HepG2 (cell line): ENCODE measurements around the gene NXN. TPM values are rescaled to one million over a fixed set of nuclear protein-coding genes. Genes with fewer than 3 reads are reported as not detected.

Experiments
- FOSL2 ChIP-seq: sonication (generic); formaldehyde crosslinking; IDR thresholded peaks from 2 replicates; pipeline ENCODE4 v1.4.0; 2020; ENCODE audit warnings: missing genetic modification reagents
- GATAD2A ChIP-seq: IDR thresholded peaks from 2 replicates; pipeline ENCODE4 v1.6.1; 2016
- HNRNPK ChIP-seq: fragments of 200-400 bp; formaldehyde crosslinking; IDR thresholded peaks from 2 replicates; pipeline ENCODE4 v1.6.1; 2018; ENCODE audit warnings: low read length, low read depth, moderate library complexity, mild to moderate bottlenecking; ENCODE audit not compliant: poor library complexity, severe bottlenecking
- HOXA7 ChIP-seq: sonication (generic); formaldehyde crosslinking; IDR thresholded peaks from 2 replicates; pipeline ENCODE4 v1.8.1; 2022; ENCODE audit warnings: mild to moderate bottlenecking, missing genetic modification reagents, moderate library complexity
- KLF16 ChIP-seq, 2 experiments: sonication (generic) in 1 of 2; formaldehyde crosslinking in 1 of 2; IDR thresholded peaks; 2 replicates each; pipeline versions ENCODE4 v1.6.1 to v1.8.0; 2016 to 2023; ENCODE audit warnings: missing genetic modification reagents in 2 of 2, missing compliant biosample characterization in 1 of 2
- NR3C1 ChIP-seq: sonication (generic); formaldehyde crosslinking; IDR thresholded peaks from 2 replicates; pipeline ENCODE4 v1.4.0; 2020; ENCODE audit warnings: missing genetic modification reagents
- PAWR ChIP-seq: sonication (generic); formaldehyde crosslinking; IDR thresholded peaks from 2 replicates; pipeline ENCODE4 v1.4.0; 2020; ENCODE audit warnings: missing genetic modification reagents, mild to moderate bottlenecking, borderline replicate concordance
- POLR2AphosphoS2 ChIP-seq: IDR thresholded peaks from 2 replicates; pipeline ENCODE4 v1.6.1; 2011; ENCODE audit warnings: low read depth, low read length, improper control_type of control experiment
- SP4 ChIP-seq: sonication (generic); formaldehyde crosslinking; IDR thresholded peaks from 2 replicates; pipeline ENCODE4 v1.8.1; 2023; ENCODE audit warnings: mild to moderate bottlenecking, missing genetic modification reagents
- TBX3 ChIP-seq: fragments of 450-650 bp; IDR thresholded peaks from 2 replicates; pipeline ENCODE4 v1.6.1; 2017; ENCODE audit warnings: antibody characterized with exemption, mild to moderate bottlenecking, inconsistent platforms, borderline replicate concordance
- ZFP36 ChIP-seq: fragments of 150-350 bp; IDR thresholded peaks from 2 replicates; pipeline ENCODE4 v1.6.1; 2018; ENCODE audit warnings: borderline replicate concordance, low read length, low read depth; ENCODE audit not compliant: partially characterized antibody
- ZNF431 ChIP-seq: sonication (generic); formaldehyde crosslinking; IDR thresholded peaks from 2 replicates; pipeline ENCODE4 v1.9.0; 2022; ENCODE audit warnings: missing genetic modification reagents, low read depth, mild to moderate bottlenecking, borderline replicate concordance
- ZNF496 ChIP-seq: sonication (generic); formaldehyde crosslinking; IDR thresholded peaks from 2 replicates; pipeline ENCODE4 v1.8.1; 2023; ENCODE audit warnings: mild to moderate bottlenecking, moderate library complexity, missing genetic modification reagents; ENCODE audit not compliant: insufficient replicate concordance
- ZNF776 ChIP-seq: sonication (generic); formaldehyde crosslinking; IDR thresholded peaks from 2 replicates; pipeline ENCODE4 v1.4.0; 2020; ENCODE audit warnings: mild to moderate bottlenecking, missing genetic modification reagents
- ZNF878 ChIP-seq: sonication (generic); formaldehyde crosslinking; IDR thresholded peaks from 2 replicates; pipeline ENCODE4 v1.8.1; 2023; ENCODE audit warnings: mild to moderate bottlenecking, missing genetic modification reagents, moderate library complexity
- ZSCAN25 ChIP-seq: sonication (generic); formaldehyde crosslinking; IDR thresholded peaks from 2 replicates; pipeline ENCODE4 v1.8.0; 2022; ENCODE audit warnings: mild to moderate bottlenecking, missing genetic modification reagents
- polyA plus RNA-seq, 8 experiments: library from polyadenylated mRNA; depleted of rRNA in 3 of 8; stranded (reverse) in 7 of 8; unstranded in 1 of 8; fragments of >200 nt; fragmentation: Illumina TruSeq in 4 of 8; extraction: Trizol in 4 of 8; gene quantifications; 2 replicates each; pipeline versions ENCODE4 v1.2.1 to v1.2.3, GENCODE V29; 2011 to 2016; ENCODE audit warnings: low read depth in 4 of 8, missing spikeins in 1 of 8, mixed read lengths in 1 of 8; ENCODE audit not compliant: insufficient read depth in 1 of 8
- total RNA-seq, 5 experiments: library from RNA; depleted of rRNA; stranded (reverse); fragments of >200 nt; fragmentation: Illumina TruSeq; extraction: Trizol; gene quantifications; 2 replicates each; pipeline ENCODE4 v1.2.3, GENCODE V29; 2016; ENCODE audit warnings: low read depth in 1 of 5
- TF ChIP-seq, protein P1 (sequence below): sonication (generic); IDR thresholded peaks from 2 replicates; pipeline ENCODE4 v1.6.1; 2016; ENCODE audit warnings: low read depth, borderline replicate concordance
- TF ChIP-seq, protein P2 (sequence below): sonication (generic); formaldehyde crosslinking; IDR thresholded peaks from 2 replicates; pipeline ENCODE4 v1.8.0; 2022; ENCODE audit warnings: low read depth, missing genetic modification reagents
- TF ChIP-seq, protein P3 (sequence below): IDR thresholded peaks from 2 replicates; pipeline ENCODE4 v1.6.1; 2016; ENCODE audit warnings: mild to moderate bottlenecking
- TF ChIP-seq, protein P4 (sequence below): sonication (generic); formaldehyde crosslinking; IDR thresholded peaks from 2 replicates; pipeline ENCODE4 v1.4.0; 2020; ENCODE audit warnings: missing genetic modification reagents
- TF ChIP-seq, protein P5 (sequence below): fragments of 450-650 bp; IDR thresholded peaks from 2 replicates; pipeline ENCODE4 v1.6.1; 2016

The NXN gene
- total and polyA plus RNA-seq, 2 of the 13 experiments (the other 11 are each of a cell fraction or from before 2014, with no cell fraction given): 22.2 to 24.3 TPM

DNA sequence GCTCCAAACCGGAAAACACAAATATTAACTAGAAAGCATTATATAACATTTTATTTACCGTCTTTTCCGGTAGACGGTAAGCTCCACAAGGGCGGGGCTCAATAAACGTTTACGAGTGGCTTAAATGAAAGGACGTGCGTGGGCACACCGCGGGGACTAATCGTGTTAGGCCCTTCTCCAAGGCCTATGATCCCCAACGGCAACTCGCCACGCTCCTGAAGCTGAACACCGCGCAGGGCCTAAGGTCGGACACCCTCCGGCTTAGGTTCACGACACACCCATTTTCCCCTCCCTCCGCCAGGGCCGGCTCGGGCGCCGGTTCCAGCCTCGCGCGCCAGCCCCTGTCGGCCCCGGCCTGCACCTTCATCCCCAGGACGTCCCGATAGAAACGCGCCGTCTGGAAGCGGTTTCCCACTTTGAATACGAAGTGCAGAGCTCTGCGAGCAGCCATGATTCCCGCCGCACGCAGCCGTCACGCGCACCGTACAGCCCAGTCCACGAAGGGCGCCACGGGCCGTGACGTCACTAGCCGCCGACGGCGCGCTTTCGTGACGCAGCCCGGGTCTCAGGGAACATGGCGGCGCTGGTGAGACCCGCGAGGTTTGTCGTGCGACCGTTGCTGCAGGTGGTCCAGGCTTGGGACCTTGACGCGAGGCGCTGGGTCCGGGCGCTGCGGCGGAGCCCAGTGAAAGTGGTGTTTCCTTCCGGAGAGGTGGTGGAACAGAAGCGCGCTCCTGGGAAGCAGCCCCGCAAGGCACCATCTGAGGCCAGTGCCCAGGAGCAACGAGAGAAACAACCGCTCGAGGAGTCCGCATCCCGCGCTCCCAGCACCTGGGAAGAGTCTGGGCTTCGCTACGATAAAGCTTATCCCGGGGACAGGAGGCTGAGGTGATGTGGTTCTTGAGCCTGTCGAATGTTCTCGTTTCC, 197.5 kb downstream of the NXN start, which contains the start of the genes GLOD4 and MRM3 (continued):
- peak; percentile 58; the same call in 1 of the 2 replicates for TF ChIP-seq SP4 (CRISPR knock-in tag)
- no peak; the same call in 1 of the 2 replicates for TF ChIP-seq PAWR (CRISPR knock-in tag)
- TF ChIP-seq, protein P1, sequence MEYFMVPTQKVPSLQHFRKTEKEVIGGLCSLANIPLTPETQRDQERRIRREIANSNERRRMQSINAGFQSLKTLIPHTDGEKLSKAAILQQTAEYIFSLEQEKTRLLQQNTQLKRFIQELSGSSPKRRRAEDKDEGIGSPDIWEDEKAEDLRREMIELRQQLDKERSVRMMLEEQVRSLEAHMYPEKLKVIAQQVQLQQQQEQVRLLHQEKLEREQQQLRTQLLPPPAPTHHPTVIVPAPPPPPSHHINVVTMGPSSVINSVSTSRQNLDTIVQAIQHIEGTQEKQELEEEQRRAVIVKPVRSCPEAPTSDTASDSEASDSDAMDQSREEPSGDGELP: no peak; the same call in 1 of the 2 replicates
- no peak for TF ChIP-seq POLR2AphosphoS2
- peak; percentile 55 for TF ChIP-seq FOSL2
- peak; percentile 25; the same call in 1 of the 2 replicates for TF ChIP-seq ZNF878 (CRISPR knock-in tag)
- TF ChIP-seq ZNF776: peak; percentile 87
- TF ChIP-seq ZNF431: no peak
- peak in 1 of 2 experiments; percentile 93; a peak in 2 of 4 replicates for TF ChIP-seq KLF16 (CRISPR knock-in tag; IDR thresholded peaks at IDR 0.05)
- TF ChIP-seq, protein P2, sequence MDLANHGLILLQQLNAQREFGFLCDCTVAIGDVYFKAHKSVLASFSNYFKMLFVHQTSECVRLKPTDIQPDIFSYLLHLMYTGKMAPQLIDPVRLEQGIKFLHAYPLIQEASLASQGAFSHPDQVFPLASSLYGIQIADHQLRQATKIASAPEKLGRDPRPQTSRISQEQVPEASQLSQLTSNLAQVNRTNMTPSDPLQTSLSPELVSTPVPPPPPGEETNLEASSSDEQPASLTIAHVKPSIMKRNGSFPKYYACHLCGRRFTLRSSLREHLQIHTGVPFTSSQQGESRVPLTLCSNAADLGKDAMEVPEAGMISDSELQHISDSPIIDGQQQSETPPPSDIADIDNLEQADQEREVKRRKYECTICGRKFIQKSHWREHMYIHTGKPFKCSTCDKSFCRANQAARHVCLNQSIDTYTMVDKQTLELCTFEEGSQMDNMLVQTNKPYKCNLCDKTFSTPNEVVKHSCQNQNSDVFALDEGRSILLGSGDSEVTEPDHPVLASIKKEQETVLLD (CRISPR knock-in tag): peak; percentile 71
- TF ChIP-seq, protein P3, sequence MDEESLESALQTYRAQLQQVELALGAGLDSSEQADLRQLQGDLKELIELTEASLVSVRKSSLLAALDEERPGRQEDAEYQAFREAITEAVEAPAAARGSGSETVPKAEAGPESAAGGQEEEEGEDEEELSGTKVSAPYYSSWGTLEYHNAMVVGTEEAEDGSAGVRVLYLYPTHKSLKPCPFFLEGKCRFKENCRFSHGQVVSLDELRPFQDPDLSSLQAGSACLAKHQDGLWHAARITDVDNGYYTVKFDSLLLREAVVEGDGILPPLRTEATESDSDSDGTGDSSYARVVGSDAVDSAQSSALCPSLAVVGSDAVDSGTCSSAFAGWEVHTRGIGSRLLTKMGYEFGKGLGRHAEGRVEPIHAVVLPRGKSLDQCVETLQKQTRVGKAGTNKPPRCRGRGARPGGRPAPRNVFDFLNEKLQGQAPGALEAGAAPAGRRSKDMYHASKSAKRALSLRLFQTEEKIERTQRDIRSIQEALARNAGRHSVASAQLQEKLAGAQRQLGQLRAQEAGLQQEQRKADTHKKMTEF: peak; percentile 96
- TF ChIP-seq ZFP36: no peak
- no peak for TF ChIP-seq ZNF496 (CRISPR knock-in tag)
- TF ChIP-seq, protein P4, sequence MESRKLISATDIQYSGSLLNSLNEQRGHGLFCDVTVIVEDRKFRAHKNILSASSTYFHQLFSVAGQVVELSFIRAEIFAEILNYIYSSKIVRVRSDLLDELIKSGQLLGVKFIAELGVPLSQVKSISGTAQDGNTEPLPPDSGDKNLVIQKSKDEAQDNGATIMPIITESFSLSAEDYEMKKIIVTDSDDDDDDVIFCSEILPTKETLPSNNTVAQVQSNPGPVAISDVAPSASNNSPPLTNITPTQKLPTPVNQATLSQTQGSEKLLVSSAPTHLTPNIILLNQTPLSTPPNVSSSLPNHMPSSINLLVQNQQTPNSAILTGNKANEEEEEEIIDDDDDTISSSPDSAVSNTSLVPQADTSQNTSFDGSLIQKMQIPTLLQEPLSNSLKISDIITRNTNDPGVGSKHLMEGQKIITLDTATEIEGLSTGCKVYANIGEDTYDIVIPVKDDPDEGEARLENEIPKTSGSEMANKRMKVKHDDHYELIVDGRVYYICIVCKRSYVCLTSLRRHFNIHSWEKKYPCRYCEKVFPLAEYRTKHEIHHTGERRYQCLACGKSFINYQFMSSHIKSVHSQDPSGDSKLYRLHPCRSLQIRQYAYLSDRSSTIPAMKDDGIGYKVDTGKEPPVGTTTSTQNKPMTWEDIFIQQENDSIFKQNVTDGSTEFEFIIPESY (CRISPR knock-in tag): peak; percentile 50; the same call in 1 of the 2 replicates
- no peak for TF ChIP-seq TBX3
- peak; percentile 53; the same call in 1 of the 2 replicates for TF ChIP-seq ZSCAN25
- TF ChIP-seq, protein P5, sequence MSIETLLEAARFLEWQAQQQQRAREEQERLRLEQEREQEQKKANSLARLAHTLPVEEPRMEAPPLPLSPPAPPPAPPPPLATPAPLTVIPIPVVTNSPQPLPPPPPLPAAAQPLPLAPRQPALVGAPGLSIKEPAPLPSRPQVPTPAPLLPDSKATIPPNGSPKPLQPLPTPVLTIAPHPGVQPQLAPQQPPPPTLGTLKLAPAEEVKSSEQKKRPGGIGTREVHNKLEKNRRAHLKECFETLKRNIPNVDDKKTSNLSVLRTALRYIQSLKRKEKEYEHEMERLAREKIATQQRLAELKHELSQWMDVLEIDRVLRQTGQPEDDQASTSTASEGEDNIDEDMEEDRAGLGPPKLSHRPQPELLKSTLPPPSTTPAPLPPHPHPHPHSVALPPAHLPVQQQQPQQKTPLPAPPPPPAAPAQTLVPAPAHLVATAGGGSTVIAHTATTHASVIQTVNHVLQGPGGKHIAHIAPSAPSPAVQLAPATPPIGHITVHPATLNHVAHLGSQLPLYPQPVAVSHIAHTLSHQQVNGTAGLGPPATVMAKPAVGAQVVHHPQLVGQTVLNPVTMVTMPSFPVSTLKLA: peak; percentile 78
- TF ChIP-seq HOXA7 (CRISPR knock-in tag): no peak
- 0 out of 2 replicates have a peak, but pooled peaks have one; percentile 17 for TF ChIP-seq NR3C1
- TF ChIP-seq HNRNPK: no peak
- TF ChIP-seq GATAD2A: peak; percentile 83
